ENCODE data around the gene LAMC3.
"Not testable (repeated sequence)": the region's sequence is repeated elsewhere in the genome, so short reads cannot be mapped to it uniquely, and the experiment has no call there.

LAMC3 gene

GRCh38 chr9:131030239-131031004 lies 21.4 kb downstream of the LAMC3 start:
- DNase-seq (ENCODE audit: low read depth) = no peak

GRCh38 chr9:131031005-131031641 lies 22.1 kb downstream of the LAMC3 start:
- no peak for DNase-seq (ENCODE audit: low read depth)

GRCh38 chr9:131031642-131032005 lies 22.6 kb downstream of the LAMC3 start:
- no peak for DNase-seq (ENCODE audit: low read depth)

- DNase-seq (ENCODE audit: low read depth) = no peak
These were observed 23.4 kb downstream of the LAMC3 start for GRCh38 chr9:131032384-131032783.

GRCh38 chr9:131033269-131034224 lies 24.6 kb downstream of the LAMC3 start:
- no peak for DNase-seq (ENCODE audit: low read depth)

GRCh38 chr9:131034268-131034667 lies 25.3 kb downstream of the LAMC3 start:
- no peak for DNase-seq (ENCODE audit: low read depth)

GRCh38 chr9:131034749-131035148 lies 25.8 kb downstream of the LAMC3 start:
- not testable (repeated sequence) for DNase-seq (ENCODE audit: low read depth)

GRCh38 chr9:131035548-131035947 lies 26.6 kb downstream of the LAMC3 start:
- no peak for DNase-seq (ENCODE audit: low read depth)

GRCh38 chr9:131036071-131036470 lies 27.1 kb downstream of the LAMC3 start:
- no peak for DNase-seq (ENCODE audit: low read depth)

GRCh38 chr9:131036529-131037334 lies 27.8 kb downstream of the LAMC3 start:
- DNase-seq (ENCODE audit: low read depth) = no peak

- no peak for DNase-seq (ENCODE audit: low read depth)
These were observed 28.6 kb downstream of the LAMC3 start for GRCh38 chr9:131037335-131038255.

GRCh38 chr9:131038256-131039128 lies 29.5 kb downstream of the LAMC3 start:
- DNase-seq (ENCODE audit: low read depth) = no peak

GRCh38 chr9:131039129-131039954 lies 30.4 kb downstream of the LAMC3 start:
- no peak for DNase-seq (ENCODE audit: low read depth)

GRCh38 chr9:131042666-131043065 lies 33.7 kb downstream of the LAMC3 start:
- no peak for DNase-seq (ENCODE audit: low read depth)

- DNase-seq (ENCODE audit: low read depth) = no peak
These were observed 34.1 kb downstream of the LAMC3 start for GRCh38 chr9:131043087-131043486.

GRCh38 chr9:131043646-131044045 lies 34.7 kb downstream of the LAMC3 start:
- no peak for DNase-seq (ENCODE audit: low read depth)

GRCh38 chr9:131045300-131046092 lies 36.5 kb downstream of the LAMC3 start:
- no peak for DNase-seq (ENCODE audit: low read depth)

GRCh38 chr9:131046093-131046380 lies 37.1 kb downstream of the LAMC3 start:
- no peak for DNase-seq (ENCODE audit: low read depth)

Measured in GM04503 (cell line).